Keratinocyte (primary cell): Measurements from ENCODE around the gene RND3. TPM values are rescaled to one million over a fixed set of nuclear protein-coding genes. Genes with fewer than 3 reads are reported as not detected.

Source experiments
- DNase-seq: peaks from one replicate; pipeline ENCODE4 v3.0.0-alpha.2; 2011; ENCODE audit warnings: low read depth, missing footprints, low spot score
- FAIRE-seq: peaks from 2 replicates; lab custom pipeline; 2011; peaks lifted over from hg19 to GRCh38; lab: Jason Lieb, UNC
- H2AFZ ChIP-seq: 2 replicates; pipeline ENCODE4 v1.6.0; 2012; ENCODE audit warnings: low read length, control low read depth, inconsistent platforms; ENCODE audit not compliant: control insufficient read depth
- H3K27ac ChIP-seq: 2 replicates; pipeline ENCODE4 v1.5.1; 2011; ENCODE audit warnings: low read length; ENCODE audit not compliant: control insufficient read depth, insufficient read depth
- H3K27me3 ChIP-seq: 3 replicates; pipeline ENCODE4 v1.6.0; 2011; ENCODE audit warnings: low read length; ENCODE audit not compliant: control insufficient read depth, insufficient read depth; ENCODE audit errors: extremely low read depth
- H3K36me3 ChIP-seq, 2 experiments: 2 replicates in 1 of 2; 3 replicates in 1 of 2; pipeline ENCODE4 v1.5.1; 2011; ENCODE audit warnings: low read length in 2 of 2, mild to moderate bottlenecking in 1 of 2; ENCODE audit not compliant: control insufficient read depth in 2 of 2, insufficient read depth in 2 of 2; ENCODE audit errors: extremely low read depth in 1 of 2
- H3K4me1 ChIP-seq: 3 replicates; pipeline ENCODE4 v1.5.1; 2011; ENCODE audit warnings: low read length; ENCODE audit not compliant: control insufficient read depth, insufficient read depth; ENCODE audit errors: extremely low read depth
- H3K4me2 ChIP-seq: 3 replicates; pipeline ENCODE4 v1.6.0; 2011; ENCODE audit warnings: low read depth, low read length; ENCODE audit not compliant: control insufficient read depth, insufficient read depth; ENCODE audit errors: extremely low read depth
- H3K4me3 ChIP-seq, 3 experiments: fragments of 200-600 bp in 1 of 3; sonication (generic) in 1 of 3; 2 replicates in 2 of 3; 3 replicates in 1 of 3; pipeline ENCODE4 v1.5.1; 2011 to 2016; ENCODE audit warnings: low read length in 3 of 3, mild to moderate bottlenecking in 3 of 3, control low read depth in 2 of 3, inconsistent platforms in 1 of 3, low read depth in 1 of 3, mixed read lengths in 1 of 3, mixed run types in 1 of 3, moderate library complexity in 1 of 3; ENCODE audit not compliant: control insufficient read depth in 2 of 3, insufficient read depth in 2 of 3; ENCODE audit errors: extremely low read depth in 1 of 3
- H3K79me2 ChIP-seq: 2 replicates; pipeline ENCODE4 v1.6.0; 2012; ENCODE audit warnings: low read length; ENCODE audit not compliant: control insufficient read depth, insufficient read depth
- H3K9ac ChIP-seq: 3 replicates; pipeline ENCODE4 v1.6.0; 2011; ENCODE audit warnings: low read length; ENCODE audit not compliant: control insufficient read depth, insufficient read depth; ENCODE audit errors: extremely low read depth
- H3K9me1 ChIP-seq: 3 replicates; pipeline ENCODE4 v1.6.0; 2011; ENCODE audit warnings: low read length; ENCODE audit not compliant: control insufficient read depth, insufficient read depth; ENCODE audit errors: extremely low read depth
- H3K9me3 ChIP-seq: 2 replicates; pipeline ENCODE4 v1.5.1; 2012; ENCODE audit warnings: low read depth, low read length; ENCODE audit not compliant: control insufficient read depth
- H4K20me1 ChIP-seq: 3 replicates; pipeline ENCODE4 v1.6.0; 2011; ENCODE audit warnings: low read length; ENCODE audit not compliant: control insufficient read depth, insufficient read depth; ENCODE audit errors: extremely low read depth
- EZH2 ChIP-seq: IDR thresholded peaks from one replicate; pipeline ENCODE4 v1.6.1; 2012; ENCODE audit warnings: inconsistent platforms, mild to moderate bottlenecking, low read length, moderate library complexity
- dilution Hi-C: fragments of 300-500 bp; cut with MboI; formaldehyde crosslinking; loops from one replicate; pipeline ENCODE4 v1.7.0; 2020; ENCODE audit warnings: low sequenced_read_pairs; ENCODE audit not compliant: extremely low pct_ligation_motif_present
- polyA plus RNA-seq, 5 experiments: library from polyadenylated mRNA; depleted of rRNA in 3 of 5; stranded (reverse) in 3 of 5; stranded (forward) in 1 of 5; unstranded in 1 of 5; fragments of >200 nt; gene quantifications; 1 replicate in 1 of 5; 2 replicates in 3 of 5; 3 replicates in 1 of 5; pipeline versions ENCODE4 v1.2.1 to v1.2.3, GENCODE V29; 2011 to 2012; ENCODE audit warnings: missing spikeins in 2 of 5, low read depth in 1 of 5, low replicate concordance in 1 of 5
- TF ChIP-seq, protein P1 (sequence below), 3 experiments: IDR thresholded peaks in 1 of 3; conservative IDR thresholded peaks in 1 of 3; optimal IDR thresholded peaks in 1 of 3; 2 replicates in 2 of 3; 3 replicates in 1 of 3; pipeline versions ENCODE3 to v1.5.1; 2011; ENCODE audit warnings: low read length in 3 of 3, mild to moderate bottlenecking in 3 of 3, moderate library complexity in 2 of 3, control low read depth in 1 of 3, inconsistent platforms in 1 of 3; ENCODE audit not compliant: insufficient read depth in 2 of 3; ENCODE audit errors: extremely low read depth in 1 of 3

RND3 gene
- polyA plus RNA-seq, 1 donor (not counting 4 experiments of a cell fraction or from before 2014, with no cell fraction given): 202 TPM

DNA sequence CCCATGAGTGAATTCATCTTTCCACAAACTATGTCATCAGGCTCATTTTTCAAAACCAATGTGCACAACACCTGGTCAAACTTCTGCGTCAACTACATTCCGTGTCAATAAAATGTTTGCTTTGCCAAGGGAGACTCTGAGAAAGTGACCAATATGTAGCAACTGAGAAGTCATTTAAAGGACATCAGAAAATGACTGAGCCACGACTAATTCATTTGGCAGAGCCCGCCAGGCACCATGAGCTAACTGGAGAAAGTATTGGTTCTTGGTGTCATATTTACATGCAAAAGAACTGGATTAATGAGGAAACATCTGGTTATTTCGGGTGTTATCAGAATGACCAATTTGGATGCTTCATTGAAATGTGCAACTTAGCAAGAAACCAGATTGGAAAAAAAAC lies 7.2 kb downstream of the RND3 start:
- peaks cover 16% of the 10 kb centered on the region for H4K20me1 ChIP-seq
- peaks cover 85% of the 10 kb centered on the region for H3K79me2 ChIP-seq
- no peak overlapping the region for H2AFZ ChIP-seq
- no peaks in the 10 kb centered on the region for H3K27me3 ChIP-seq
- TF ChIP-seq EZH2: no peak
- TF ChIP-seq, protein P1, sequence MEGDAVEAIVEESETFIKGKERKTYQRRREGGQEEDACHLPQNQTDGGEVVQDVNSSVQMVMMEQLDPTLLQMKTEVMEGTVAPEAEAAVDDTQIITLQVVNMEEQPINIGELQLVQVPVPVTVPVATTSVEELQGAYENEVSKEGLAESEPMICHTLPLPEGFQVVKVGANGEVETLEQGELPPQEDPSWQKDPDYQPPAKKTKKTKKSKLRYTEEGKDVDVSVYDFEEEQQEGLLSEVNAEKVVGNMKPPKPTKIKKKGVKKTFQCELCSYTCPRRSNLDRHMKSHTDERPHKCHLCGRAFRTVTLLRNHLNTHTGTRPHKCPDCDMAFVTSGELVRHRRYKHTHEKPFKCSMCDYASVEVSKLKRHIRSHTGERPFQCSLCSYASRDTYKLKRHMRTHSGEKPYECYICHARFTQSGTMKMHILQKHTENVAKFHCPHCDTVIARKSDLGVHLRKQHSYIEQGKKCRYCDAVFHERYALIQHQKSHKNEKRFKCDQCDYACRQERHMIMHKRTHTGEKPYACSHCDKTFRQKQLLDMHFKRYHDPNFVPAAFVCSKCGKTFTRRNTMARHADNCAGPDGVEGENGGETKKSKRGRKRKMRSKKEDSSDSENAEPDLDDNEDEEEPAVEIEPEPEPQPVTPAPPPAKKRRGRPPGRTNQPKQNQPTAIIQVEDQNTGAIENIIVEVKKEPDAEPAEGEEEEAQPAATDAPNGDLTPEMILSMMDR (optimal IDR thresholded peaks at IDR 0.05 in 1 of 3, IDR thresholded peaks at IDR 0.05 in 1 of 3, conservative IDR thresholded peaks at IDR 0.05 in 1 of 3; ENCODE audit: extremely low read depth in 1 of 3, insufficient read depth in 2 of 3, low read length in 3 of 3): no peak
- H3K4me1 ChIP-seq: peaks cover 86% of the 10 kb centered on the region
- H3K27ac ChIP-seq: peak overlapping the region; percentile 99
- peak; percentile 91 for FAIRE-seq
- peak overlapping the region; percentile 91 for H3K4me2 ChIP-seq
- H3K9me1 ChIP-seq: no peaks in the 10 kb centered on the region
- dilution Hi-C loops: no loop called here
- H3K36me3 ChIP-seq: peaks cover 13 to 31% of the 10 kb centered on the region in 2 experiments
- DNase-seq: peak; percentile 26
- H3K9ac ChIP-seq: peak overlapping the region; percentile 84
- no peaks in the 10 kb centered on the region for H3K9me3 ChIP-seq
- H3K4me3 ChIP-seq: peak overlapping the region; percentile 4 to 64 (median 41)

GRCh38 chr2:150479075-150479915 lies 8.2 kb downstream of the RND3 start:
- peak; percentile 83 for DNase-seq
- Histone ChIP-seq H3K9me3 (no peaks in the 10 kb centered on the region), H3K27ac (peak overlapping the region; percentile 99), H3K4me1 (peaks cover 93% of the 10 kb centered on the region), H3K4me2 (peak overlapping the region; percentile 91), H3K9me1 (no peaks in the 10 kb centered on the region), H3K4me3 (peak overlapping the region; percentile 8 to 68 (median 64)), H4K20me1 (peaks cover 6% of the 10 kb centered on the region), H2AFZ (no peak overlapping the region), H3K9ac (peak overlapping the region; percentile 84), H3K79me2 (peaks cover 85% of the 10 kb centered on the region), H3K36me3 (peaks cover 14 to 31% of the 10 kb centered on the region in 2 experiments), H3K27me3 (no peaks in the 10 kb centered on the region)
- TF ChIP-seq, protein P1 (optimal IDR thresholded peaks at IDR 0.05 in 1 of 3, IDR thresholded peaks at IDR 0.05 in 1 of 3, conservative IDR thresholded peaks at IDR 0.05 in 1 of 3; ENCODE audit: extremely low read depth in 1 of 3, insufficient read depth in 2 of 3, low read length in 3 of 3): no peak
- TF ChIP-seq EZH2: no peak
- FAIRE-seq: peak; percentile 94
- dilution Hi-C loops: no loop called here
